GM12875 (cell line): ENCODE data around the gene RFNG.

Experiments used
- H3K4me3 ChIP-seq: one replicate; pipeline ENCODE4 v1.5.1; 2011; ENCODE audit warnings: low read depth, low read length, control low read depth
- TF ChIP-seq, protein P1 (sequence below): IDR thresholded peaks from 2 replicates; pipeline ENCODE4 v1.5.1; 2011; ENCODE audit warnings: low read depth, mild to moderate bottlenecking, control low read depth, inconsistent platforms, low read length, moderate library complexity, borderline replicate concordance; ENCODE audit not compliant: insufficient read depth

RFNG gene

DNA sequence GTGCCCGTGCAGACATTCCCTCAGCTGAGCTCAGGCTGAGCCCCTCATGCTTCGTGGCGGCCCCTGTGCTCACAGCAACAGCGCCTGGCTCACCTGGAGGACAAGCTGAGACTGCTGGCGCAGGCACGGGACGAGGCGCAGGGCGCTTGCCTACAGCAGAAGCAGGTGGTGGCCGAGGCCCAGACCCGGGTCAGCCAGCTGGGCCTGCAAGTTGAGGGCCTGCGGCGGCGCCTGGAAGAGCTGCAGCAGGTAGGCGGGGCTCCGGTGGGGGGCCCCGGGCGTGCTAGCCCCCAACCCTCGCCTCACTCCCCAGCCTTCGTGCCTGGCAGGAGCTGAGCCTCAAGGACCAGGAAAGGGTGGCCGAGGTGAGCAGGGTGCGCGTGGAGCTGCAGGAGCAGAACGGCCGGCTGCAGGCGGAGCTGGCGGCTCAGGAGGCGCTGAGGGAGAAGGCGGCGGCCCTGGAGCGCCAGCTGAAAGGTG is 21.6 kb downstream of the RFNG start:
- TF ChIP-seq, protein P1, sequence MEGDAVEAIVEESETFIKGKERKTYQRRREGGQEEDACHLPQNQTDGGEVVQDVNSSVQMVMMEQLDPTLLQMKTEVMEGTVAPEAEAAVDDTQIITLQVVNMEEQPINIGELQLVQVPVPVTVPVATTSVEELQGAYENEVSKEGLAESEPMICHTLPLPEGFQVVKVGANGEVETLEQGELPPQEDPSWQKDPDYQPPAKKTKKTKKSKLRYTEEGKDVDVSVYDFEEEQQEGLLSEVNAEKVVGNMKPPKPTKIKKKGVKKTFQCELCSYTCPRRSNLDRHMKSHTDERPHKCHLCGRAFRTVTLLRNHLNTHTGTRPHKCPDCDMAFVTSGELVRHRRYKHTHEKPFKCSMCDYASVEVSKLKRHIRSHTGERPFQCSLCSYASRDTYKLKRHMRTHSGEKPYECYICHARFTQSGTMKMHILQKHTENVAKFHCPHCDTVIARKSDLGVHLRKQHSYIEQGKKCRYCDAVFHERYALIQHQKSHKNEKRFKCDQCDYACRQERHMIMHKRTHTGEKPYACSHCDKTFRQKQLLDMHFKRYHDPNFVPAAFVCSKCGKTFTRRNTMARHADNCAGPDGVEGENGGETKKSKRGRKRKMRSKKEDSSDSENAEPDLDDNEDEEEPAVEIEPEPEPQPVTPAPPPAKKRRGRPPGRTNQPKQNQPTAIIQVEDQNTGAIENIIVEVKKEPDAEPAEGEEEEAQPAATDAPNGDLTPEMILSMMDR = no peak
- no peak overlapping the region for H3K4me3 ChIP-seq

DNA sequence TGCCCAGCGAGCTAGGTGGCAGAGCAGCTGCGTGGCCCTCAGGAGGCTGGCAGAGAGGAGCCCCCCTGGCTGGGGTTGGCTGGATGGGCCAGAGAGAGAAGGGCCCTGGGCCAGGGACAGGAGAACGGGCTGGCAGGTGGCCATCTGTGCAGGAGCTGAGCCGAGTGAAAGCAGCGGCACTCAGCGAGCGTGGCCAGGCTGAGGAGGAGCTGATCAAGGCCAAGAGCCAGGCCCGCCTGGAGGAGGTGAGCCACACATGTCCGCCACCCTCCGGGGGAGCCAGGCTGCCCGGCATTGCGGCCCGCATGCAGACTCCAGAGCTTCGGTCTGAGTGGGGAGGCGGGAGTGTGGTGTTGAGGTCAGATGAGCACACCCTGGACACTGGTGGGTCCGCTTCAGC is 22.2 kb downstream of the RFNG start:
- no peak overlapping the region for H3K4me3 ChIP-seq
- TF ChIP-seq, protein P1 = no peak

- TF ChIP-seq, protein P1 = no peak
- H3K4me3 ChIP-seq = no peak overlapping the region
Measured at GRCh38 chr17:82028966-82029365, 22.6 kb downstream of the RFNG start.

DNA sequence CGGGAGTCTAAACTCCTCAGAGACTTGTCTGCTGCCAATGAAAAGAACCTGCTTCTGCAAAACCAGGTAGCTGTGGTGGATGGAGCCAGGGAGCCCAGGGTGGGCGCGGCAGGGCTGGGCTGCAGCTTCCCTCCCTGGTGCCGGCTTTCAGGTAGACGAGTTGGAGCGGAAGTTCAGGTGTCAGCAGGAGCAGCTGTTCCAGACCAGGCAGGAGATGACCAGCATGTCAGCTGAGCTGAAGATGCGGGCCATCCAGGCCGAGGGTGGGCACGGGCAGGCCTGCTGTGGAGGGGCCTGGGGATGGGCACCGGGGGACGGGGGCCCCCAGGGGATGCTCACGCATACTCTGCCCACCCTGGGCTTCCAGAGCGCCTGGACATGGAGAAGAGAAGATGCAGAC is 23.4 kb downstream of the RFNG start:
- TF ChIP-seq, protein P1 = no peak
- H3K4me3 ChIP-seq = no peak overlapping the region

GRCh38 chr17:82025401-82026107 is 26.1 kb downstream of the RFNG start:
- TF ChIP-seq, protein P1 = no peak
- no peak overlapping the region for H3K4me3 ChIP-seq

- TF ChIP-seq, protein P1 = no peak
- H3K4me3 ChIP-seq = no peak overlapping the region
Measured at GRCh38 chr17:82024859-82025258, 26.8 kb downstream of the RFNG start.
